Activated CD8-positive, alpha-beta memory T cell treated with anti-CD3 and anti-CD28 coated beads for 1 hour (primary cell): ENCODE measurements around the gene ATP11A.
A peak's percentile ranks its signal among the peaks of the same experiment; 100 is the strongest.

Experiments
- DNase-seq, 2 donors: peaks; one replicate each; pipeline ENCODE4 v3.0.0-alpha.2; 2020; ENCODE audit warnings: low read depth in 1 of 2; ENCODE audit errors: extremely low read depth in 1 of 2

The ATP11A gene

DNA sequence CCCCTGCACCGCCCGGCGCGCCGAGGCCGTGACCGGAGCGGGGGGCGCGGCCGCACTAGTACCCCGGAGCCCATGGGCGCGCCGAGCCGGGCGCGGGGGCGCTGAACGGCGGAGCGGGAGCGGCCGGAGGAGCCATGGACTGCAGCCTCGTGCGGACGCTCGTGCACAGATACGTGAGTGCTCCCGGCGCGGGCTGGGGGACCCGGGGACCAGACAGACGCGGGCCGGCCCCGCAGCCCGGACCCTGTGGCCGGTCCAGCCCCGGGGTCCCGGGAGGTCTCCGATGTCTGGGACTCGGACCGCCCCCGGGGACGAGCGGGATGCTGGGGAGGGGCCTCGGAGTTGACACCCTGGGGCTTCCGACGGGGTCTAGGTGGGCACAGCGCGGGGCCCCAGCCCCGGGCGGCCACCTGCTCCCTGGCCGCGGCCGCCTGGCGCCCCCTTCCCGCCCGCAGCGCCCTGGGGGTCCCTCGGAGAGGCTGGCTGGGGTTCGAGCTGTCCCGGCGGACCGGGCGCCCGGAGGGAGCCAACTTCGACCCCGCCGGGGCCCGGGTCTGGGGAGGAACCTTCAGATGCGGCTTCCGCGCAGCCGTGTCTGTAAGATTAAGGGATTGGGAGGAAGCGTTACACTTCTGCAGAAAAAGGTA, 568 bp downstream of the ATP11A start:
- DNase-seq, result peak in 1 of 2 donors; percentile 13

GRCh38 chr13:112692104-112692503, 2.3 kb downstream of the ATP11A start:
- DNase-seq, result no peak

- DNase-seq, result no peak
Measured at GRCh38 chr13:112692586-112692985, 2.7 kb downstream of the ATP11A start.

DNA sequence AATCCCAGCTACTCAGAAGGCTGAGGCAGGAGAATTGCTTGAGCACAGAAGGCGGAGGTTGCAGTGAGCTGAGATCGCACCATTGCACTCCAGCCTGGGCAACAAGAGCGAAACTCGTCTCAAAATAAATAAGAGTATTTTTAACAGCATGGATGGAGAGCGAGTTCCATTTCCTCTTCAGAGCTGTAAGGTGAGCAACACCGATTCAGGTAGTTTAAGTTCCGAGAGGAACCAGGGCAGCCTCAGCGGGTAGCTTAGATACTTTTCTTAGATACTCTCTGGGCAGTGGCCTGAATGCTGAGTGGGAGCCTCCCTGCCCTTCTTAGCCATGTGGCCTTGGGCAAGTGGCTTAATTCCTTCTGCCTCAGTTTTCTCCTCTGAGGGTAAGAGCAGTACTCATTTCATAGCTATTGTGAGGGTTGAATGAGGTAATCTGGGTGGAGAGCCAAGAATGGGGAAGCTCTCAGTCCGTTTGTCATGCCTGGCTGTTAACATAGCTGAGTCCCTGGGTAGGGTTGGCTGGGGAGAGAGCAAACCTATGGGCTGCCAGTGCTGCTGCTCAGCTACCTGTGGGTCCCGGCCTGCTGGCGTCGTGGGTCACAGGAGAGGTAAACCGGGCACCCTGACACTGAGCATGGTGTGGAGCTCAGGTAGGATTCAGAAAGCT, 4.1 kb downstream of the ATP11A start:
- DNase-seq, result no peak

GRCh38 chr13:112695121-112695520, 5.3 kb downstream of the ATP11A start:
- no peak for DNase-seq

DNA sequence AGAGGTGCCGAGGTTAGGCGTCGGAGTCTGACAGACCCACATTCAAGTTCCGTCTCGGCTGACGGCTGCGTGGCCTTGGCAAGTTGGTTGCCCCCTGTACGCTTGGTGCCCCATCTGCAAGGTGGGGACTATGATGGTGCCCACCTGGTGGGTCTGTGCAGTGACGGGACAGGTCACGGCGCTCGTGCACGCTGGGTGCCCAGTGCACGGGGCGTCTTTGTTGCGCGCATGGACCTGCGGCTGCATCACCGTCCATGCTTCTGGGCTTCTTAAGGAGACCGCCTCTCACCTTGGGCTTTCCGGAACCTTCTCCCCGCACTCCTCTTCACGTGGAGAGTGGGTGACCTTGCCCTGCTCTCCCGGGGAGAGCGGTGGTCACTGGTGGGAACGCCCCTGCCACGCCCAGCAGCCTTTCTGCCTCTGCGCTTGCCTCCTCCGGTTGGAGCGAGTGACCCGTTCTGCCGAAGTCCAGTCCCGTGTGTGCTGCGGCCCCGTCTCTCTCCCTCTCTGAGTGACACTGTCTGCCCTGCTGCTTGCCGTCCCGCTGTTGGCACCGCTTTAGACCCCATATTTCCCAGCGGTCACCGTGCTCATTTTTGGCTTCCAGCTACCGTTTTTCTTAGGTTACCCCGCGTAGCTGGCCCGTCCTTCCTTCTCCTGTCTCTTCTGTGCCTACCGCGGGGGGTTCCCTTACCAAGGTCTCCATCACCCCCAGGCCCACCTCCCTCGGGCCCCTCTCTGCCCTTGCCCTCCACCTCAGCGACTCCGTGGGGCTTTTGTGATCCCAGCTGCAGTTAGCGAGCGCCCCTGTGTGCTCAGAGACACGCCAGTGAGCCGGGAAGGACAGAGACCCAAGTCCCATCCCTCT, 6.4 kb downstream of the ATP11A start:
- no peak for DNase-seq

GRCh38 chr13:112696869-112697465, 7.1 kb downstream of the ATP11A start:
- DNase-seq, result no peak

- no peak for DNase-seq
Measured at GRCh38 chr13:112697756-112698655, 8.2 kb downstream of the ATP11A start.

GRCh38 chr13:112699322-112699918, 9.6 kb downstream of the ATP11A start:
- no peak for DNase-seq

DNA sequence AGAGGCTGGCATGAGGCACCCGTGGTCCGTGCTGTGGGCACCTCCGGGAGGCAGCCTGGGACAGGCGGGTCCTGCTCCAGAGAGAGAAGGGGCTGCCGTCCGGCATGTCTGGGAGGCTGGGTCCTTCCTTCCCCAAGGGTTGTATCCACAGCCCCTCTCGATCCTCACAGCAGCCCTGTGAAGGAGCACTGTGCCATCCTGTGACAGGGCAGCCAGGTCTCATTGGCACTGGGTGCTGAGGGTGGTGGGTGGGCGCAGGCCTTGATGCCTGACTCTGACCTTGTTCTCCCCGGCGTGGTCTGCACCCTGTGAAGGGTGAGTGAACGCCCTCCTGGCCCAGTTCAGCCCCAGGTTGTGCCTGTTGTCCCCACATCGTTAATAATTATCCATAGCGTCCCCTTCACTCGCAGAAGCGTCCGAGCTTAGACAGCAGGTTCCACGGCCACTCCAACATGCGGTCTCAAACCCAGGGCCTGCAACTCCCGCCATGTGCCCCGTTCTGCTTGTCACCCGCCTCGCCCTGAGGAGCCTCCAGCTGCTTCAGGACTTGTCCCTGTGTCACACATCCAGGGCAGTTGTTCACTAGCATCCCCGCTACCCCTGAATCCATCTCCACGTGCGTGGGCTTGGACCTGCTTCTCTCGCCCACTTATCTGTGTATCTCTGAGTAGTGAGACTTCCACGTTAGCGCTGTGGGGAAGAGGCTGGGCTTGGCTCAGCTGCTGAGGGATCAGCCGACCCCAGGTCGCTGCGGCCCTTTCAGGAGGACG, 10.6 kb downstream of the ATP11A start:
- DNase-seq, result no peak

- DNase-seq, result no peak
Measured at GRCh38 chr13:112702341-112702985, 12.6 kb downstream of the ATP11A start.

DNA sequence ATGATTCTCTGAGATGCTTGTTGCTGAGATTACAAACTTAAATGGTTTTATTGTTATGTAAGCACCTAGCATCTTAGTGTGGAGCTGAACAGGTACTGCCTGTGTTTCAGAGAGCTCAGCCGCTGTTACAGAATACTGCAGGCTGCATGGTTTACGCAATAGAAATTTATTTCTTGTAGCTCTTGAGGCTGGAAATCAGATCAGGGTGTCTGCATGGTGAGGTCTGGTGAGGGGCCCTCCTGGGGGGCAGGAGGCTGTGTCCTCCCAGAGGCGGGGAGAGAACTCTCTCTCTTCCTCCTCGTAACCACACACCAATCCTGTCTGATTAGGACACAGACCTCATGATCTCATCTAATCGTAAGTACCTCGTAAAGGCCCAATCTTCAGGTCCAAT, 13.1 kb downstream of the ATP11A start:
- DNase-seq, result no peak

- DNase-seq, result no peak
Measured at GRCh38 chr13:112703449-112704284, 13.8 kb downstream of the ATP11A start.

DNA sequence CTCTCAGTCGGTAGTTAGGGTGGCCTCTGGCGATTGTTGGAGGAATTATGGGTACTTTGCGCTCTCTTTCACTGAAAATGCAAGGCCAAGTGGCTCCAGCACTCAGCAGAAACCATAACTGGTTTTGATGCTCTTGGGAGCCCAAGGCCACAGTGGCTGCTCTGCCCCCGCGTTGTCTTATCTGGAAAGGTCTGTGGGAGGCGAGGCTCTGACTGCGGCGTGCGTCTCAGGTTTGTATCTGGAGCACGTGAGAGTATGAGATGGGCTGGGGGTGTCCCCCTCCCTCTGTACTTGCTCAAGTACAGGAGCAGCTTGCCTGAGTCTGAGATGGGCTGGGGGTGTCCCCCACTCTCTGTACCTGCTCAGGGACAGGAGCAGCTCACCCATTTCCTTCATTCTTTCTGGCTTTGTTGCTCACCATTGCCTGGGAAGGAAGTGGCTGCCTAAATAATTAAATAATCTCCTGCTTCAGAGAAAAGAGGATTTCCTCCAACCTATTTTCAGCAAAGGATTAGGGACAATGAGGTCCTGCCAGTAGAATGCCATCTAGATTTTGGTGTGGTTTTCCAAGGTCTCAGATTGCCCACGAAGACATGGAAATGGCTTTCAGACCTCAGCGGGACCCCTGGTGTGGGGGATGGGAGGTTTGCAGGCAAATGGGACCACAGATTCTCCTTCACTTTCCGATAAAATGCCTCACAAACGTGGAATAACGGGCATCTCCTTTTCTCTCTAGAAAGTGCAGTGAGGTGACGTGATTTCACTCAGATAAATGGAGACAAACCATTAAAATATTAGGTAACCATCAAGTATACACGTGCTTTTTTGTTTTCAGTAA, 14.7 kb downstream of the ATP11A start:
- DNase-seq, result no peak

DNA sequence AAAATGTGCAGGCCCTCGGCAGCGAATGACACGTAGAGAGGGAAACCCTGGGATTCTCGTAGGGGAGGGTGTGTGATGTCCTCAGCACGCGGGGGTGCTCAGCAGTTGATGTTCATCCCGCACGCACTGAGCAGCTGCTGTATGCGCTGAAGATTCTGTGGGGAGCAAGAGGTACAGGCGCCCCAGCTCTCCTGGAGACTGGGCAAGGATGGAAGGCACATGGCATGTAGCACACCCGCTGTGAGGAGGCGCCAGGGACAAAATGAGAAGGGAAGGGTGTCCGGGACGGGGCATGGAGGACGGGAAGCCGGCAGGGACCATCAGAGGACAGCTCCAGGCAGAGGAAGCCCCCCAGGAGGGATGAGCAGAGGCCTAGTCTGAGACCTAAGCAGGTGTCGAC, 15.4 kb downstream of the ATP11A start:
- DNase-seq, result no peak

GRCh38 chr13:112706171-112706570, 16.3 kb downstream of the ATP11A start:
- no peak for DNase-seq
